Neural cell (in vitro differentiated cells): Measurements from ENCODE around the gene DHX16. TPM values are rescaled to one million over a fixed set of nuclear protein-coding genes. Genes with fewer than 3 reads are reported as not detected.
A peak's percentile ranks its signal among the peaks of the same experiment; 100 is the strongest.

Experiments used
- H2AFZ ChIP-seq: fragments of 200-600, 300-800 bp; sonication (generic), shearing (Covaris generic); 2 replicates; pipeline ENCODE4 v1.6.0; 2014; ENCODE audit warnings: low read depth, mild to moderate bottlenecking, antibody characterized with exemption, low read length, moderate library complexity
- H3F3A ChIP-seq: fragments of 200-600 bp; shearing (Covaris generic); 2 replicates; pipeline ENCODE4 v1.6.1; 2016; ENCODE audit warnings: mild to moderate bottlenecking, moderate library complexity, mixed read lengths, antibody characterized with exemption, low read length; ENCODE audit not compliant: insufficient read depth, poor library complexity, severe bottlenecking
- H3K27ac ChIP-seq: fragments of 200-600, 300-800 bp; sonication (generic), shearing (Covaris generic); 2 replicates; pipeline ENCODE4 v1.5.1; 2014; ENCODE audit warnings: mild to moderate bottlenecking, low read length, moderate library complexity
- H3K27me3 ChIP-seq: fragments of 300-800, 200-600 bp; sonication (generic), shearing (Covaris generic); 2 replicates; pipeline ENCODE4 v1.6.0; 2014; ENCODE audit warnings: mild to moderate bottlenecking, low read depth, low read length, moderate library complexity; ENCODE audit not compliant: insufficient read depth
- H3K36me3 ChIP-seq: fragments of 300-800, 200-600 bp; sonication (generic), shearing (Covaris generic); 2 replicates; pipeline ENCODE4 v1.5.1; 2014; ENCODE audit warnings: mild to moderate bottlenecking, antibody characterized with exemption, low read length, moderate library complexity; ENCODE audit not compliant: insufficient read depth
- H3K4me2 ChIP-seq: fragments of 300-800, 200-600 bp; sonication (generic), shearing (Covaris generic); 2 replicates; pipeline ENCODE4 v1.6.0; 2014; ENCODE audit warnings: mild to moderate bottlenecking, low read length
- H3K4me3 ChIP-seq: fragments of 300-800, 200-600 bp; sonication (generic), shearing (Covaris generic); 2 replicates; pipeline ENCODE4 v1.5.1; 2014; ENCODE audit warnings: mild to moderate bottlenecking, low read length, moderate library complexity
- H3K79me2 ChIP-seq: fragments of 200-600 bp; shearing (Covaris generic); replicated peaks from 2 replicates; pipeline ENCODE4 v1.6.0; 2014; ENCODE audit warnings: mild to moderate bottlenecking, low read length, moderate library complexity; ENCODE audit not compliant: insufficient read depth
- H3K9ac ChIP-seq: fragments of 300-800, 200-600 bp; sonication (generic), shearing (Covaris generic); 2 replicates; pipeline ENCODE4 v1.6.1; 2016; ENCODE audit warnings: mild to moderate bottlenecking, low read length, mixed read lengths
- H3K9me2 ChIP-seq: fragments of 200-600 bp; shearing (Covaris generic); 2 replicates; pipeline ENCODE4 v1.6.1; 2016; ENCODE audit warnings: mild to moderate bottlenecking, low read length, mixed read lengths; ENCODE audit not compliant: insufficient read depth
- H3K9me3 ChIP-seq: fragments of 200-600, 300-800 bp; sonication (generic), shearing (Covaris generic); 2 replicates; pipeline ENCODE4 v1.6.1; 2016; ENCODE audit warnings: mild to moderate bottlenecking, mixed run types, low read length, moderate library complexity, mixed read lengths
- H4K20me1 ChIP-seq: fragments of 200-600 bp; shearing (Covaris generic); 2 replicates; pipeline ENCODE4 v1.6.1; 2016; ENCODE audit warnings: mild to moderate bottlenecking, mixed run types; ENCODE audit not compliant: insufficient read depth
- CTCF ChIP-seq: fragments of 450-650 bp; IDR thresholded peaks from 2 replicates; pipeline ENCODE4 v1.5.1; 2014; ENCODE audit warnings: antibody characterized with exemption, mild to moderate bottlenecking, moderate library complexity; ENCODE audit not compliant: poor library complexity, severe bottlenecking
- EP300 ChIP-seq: fragments of 450-650 bp; conservative IDR thresholded peaks from 2 replicates; pipeline ENCODE4 v1.6.1; 2014; ENCODE audit warnings: antibody characterized with exemption, mild to moderate bottlenecking, moderate library complexity; ENCODE audit not compliant: poor library complexity, severe bottlenecking
- EZH2 ChIP-seq: fragments of 200-600, 300-800 bp; shearing (Covaris generic), sonication (generic); IDR thresholded peaks from 2 replicates; pipeline ENCODE4 v1.6.1; 2014; ENCODE audit warnings: antibody characterized with exemption, low read length, borderline replicate concordance, mild to moderate bottlenecking; ENCODE audit not compliant: insufficient read depth, poor library complexity, severe bottlenecking
- MXI1 ChIP-seq: fragments of 450-650 bp; conservative IDR thresholded peaks from 2 replicates; pipeline ENCODE4 v1.6.1; 2014; ENCODE audit warnings: antibody characterized with exemption, mild to moderate bottlenecking; ENCODE audit not compliant: poor library complexity, severe bottlenecking
- POLR2AphosphoS5 ChIP-seq: IDR thresholded peaks from 2 replicates; pipeline ENCODE4 v1.6.1; 2012
- RAD21 ChIP-seq: fragments of 450-650 bp; conservative IDR thresholded peaks from 2 replicates; pipeline ENCODE4 v1.6.1; 2014; ENCODE audit warnings: antibody characterized with exemption, mild to moderate bottlenecking, moderate library complexity
- REST ChIP-seq: IDR thresholded peaks from 2 replicates; pipeline ENCODE4 v1.6.1; 2012; ENCODE audit warnings: borderline replicate concordance
- SMC3 ChIP-seq: fragments of 450-650 bp; conservative IDR thresholded peaks from 2 replicates; pipeline ENCODE4 v1.6.1; 2014; ENCODE audit warnings: antibody characterized with exemption, mild to moderate bottlenecking, moderate library complexity; ENCODE audit not compliant: poor library complexity
- TAF1 ChIP-seq: IDR thresholded peaks from 2 replicates; pipeline ENCODE4 v1.6.1; 2012; ENCODE audit warnings: low read depth
- polyA plus RNA-seq: library from polyadenylated mRNA; depleted of rRNA; stranded (reverse); fragments of >200 nt; gene quantifications from 2 replicates; pipeline ENCODE4 v1.2.3, GENCODE V29; 2014

The DHX16 gene
- polyA plus RNA-seq, 1 donor from 2014 or later = 29.1 TPM

GRCh38 chr6:30617565-30618269, 55.1 kb downstream of the DHX16 start, which contains the start of gene MRPS18B:
Gene MRPS18B, plus strand, starts transcription at chr6:30617840. Its CDS starts 26 bp downstream, at chr6:30617866.
- Histone ChIP-seq H3K27me3 (no peaks in the 10 kb centered on the region), H3K9me3 (no peaks in the 10 kb centered on the region), H3K4me3 (peak within 1 kb of the TSS; percentile 83), H3K79me2 (peaks cover 50% of the 10 kb centered on the region), H3K27ac (peak within 1 kb of the TSS; percentile 100), H3K9me2 (no peaks in the 10 kb centered on the region), H3K4me2 (peak within 1 kb of the TSS; percentile 81), H3F3A (peaks cover 8% of the 10 kb centered on the region), H3K36me3 (peaks cover 9% of the 10 kb centered on the region), H3K9ac (peak within 1 kb of the TSS; percentile 99), H4K20me1 (no peaks in the 10 kb centered on the region), H2AFZ (peak within 1 kb of the TSS; percentile 38)
- TF ChIP-seq MXI1 (peak; percentile 99), REST (peak; percentile 96), RAD21 (peak; percentile 41), EP300 (no peak), SMC3 (no peak), POLR2AphosphoS5 (peak; percentile 96), CTCF (no peak), EZH2 (no peak), TAF1 (peak; percentile 88)

GRCh38 chr6:30616811-30617564, 55.8 kb downstream of the DHX16 start, which contains the start of gene PPP1R10:
Gene PPP1R10, minus strand, starts transcription at chr6:30617243. Its CDS starts 7,299 bp downstream, at chr6:30609944.
- Histone ChIP-seq H3K9ac (peak within 1 kb of the TSS; percentile 99), H3K4me3 (peak within 1 kb of the TSS; percentile 83), H3K79me2 (peaks cover 56% of the 10 kb centered on the region), H2AFZ (peak within 1 kb of the TSS; percentile 38), H3K4me2 (peak within 1 kb of the TSS; percentile 81), H3K36me3 (peaks cover 9% of the 10 kb centered on the region), H3K27ac (peak within 1 kb of the TSS; percentile 100), H3K9me3 (no peaks in the 10 kb centered on the region), H4K20me1 (no peaks in the 10 kb centered on the region), H3K27me3 (no peaks in the 10 kb centered on the region), H3F3A (peaks cover 8% of the 10 kb centered on the region), H3K9me2 (no peaks in the 10 kb centered on the region)
- TF ChIP-seq POLR2AphosphoS5 = peak; percentile 100
- peak; percentile 95 for TF ChIP-seq TAF1
- TF ChIP-seq EP300 = peak; percentile 36
- TF ChIP-seq EZH2 = no peak
- peak; percentile 97 for TF ChIP-seq REST
